T-helper 9 cell (primary cell): ENCODE results near the gene CEACAM18.
"Not testable (repeated sequence)": the region's sequence is repeated elsewhere in the genome, so short reads cannot be mapped to it uniquely, and the experiment has no call there.

Source experiments
- DNase-seq: peaks from one replicate; pipeline ENCODE4 v3.0.0-alpha.2; 2020

CEACAM18 gene

GRCh38 chr19:51462276-51462675, 16.1 kb upstream of the CEACAM18 start:
- DNase-seq = no peak

- no peak for DNase-seq
These were observed 15.7 kb upstream of the CEACAM18 start for GRCh38 chr19:51462681-51463080.

- not testable (repeated sequence) for DNase-seq
These were observed 14.3 kb upstream of the CEACAM18 start for GRCh38 chr19:51463976-51464581.

DNA sequence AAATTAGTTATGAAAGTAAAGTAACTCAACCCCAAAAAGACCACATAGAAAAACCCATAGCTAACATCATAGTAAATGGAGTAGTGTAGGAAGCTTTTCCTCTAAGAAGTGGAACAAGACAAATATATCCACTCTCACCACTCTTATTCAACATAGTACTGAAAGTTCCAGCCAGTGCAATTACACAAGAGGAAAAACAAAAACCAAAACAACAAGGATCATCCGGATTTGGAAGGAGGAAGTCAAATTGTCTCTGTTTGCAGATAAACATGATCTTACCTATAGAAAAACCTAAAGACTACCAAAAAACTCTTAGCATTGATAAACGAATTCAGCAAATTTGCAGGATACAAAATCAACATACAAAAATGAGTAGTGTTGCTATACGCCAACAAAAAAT, 11.6 kb upstream of the CEACAM18 start:
- DNase-seq = no peak

DNA sequence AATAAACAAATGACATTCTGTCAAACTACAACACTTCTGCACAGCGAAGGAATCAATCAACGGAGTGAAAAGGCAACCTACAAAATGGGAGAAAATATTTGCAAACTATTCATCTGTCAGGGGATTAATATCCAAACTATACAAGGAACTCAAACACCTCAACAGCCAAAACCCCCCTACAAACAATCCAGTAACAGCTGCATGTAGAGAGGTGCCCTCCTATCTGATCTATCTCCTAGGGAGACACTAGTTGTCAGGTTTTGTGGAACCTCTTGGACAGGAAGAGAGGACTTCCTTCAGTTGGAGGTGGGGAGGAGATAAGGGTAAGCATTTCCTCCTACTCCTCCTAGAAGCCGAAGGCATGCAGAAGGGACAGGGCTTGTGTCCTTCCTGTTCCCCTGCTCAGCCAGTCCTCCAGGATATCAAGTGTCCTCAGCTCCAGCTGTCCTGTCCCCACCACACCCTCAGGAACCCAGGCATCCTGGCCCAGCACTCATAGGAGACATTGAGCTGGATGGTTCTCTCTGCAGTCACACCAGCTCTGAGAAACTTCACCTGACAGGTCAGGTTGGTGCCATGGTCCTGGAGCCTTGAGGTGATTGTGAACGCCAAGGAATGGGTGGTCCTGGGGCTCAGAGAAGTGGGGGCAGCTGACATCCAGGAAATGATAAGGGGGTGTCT, 10.3 kb upstream of the CEACAM18 start:
- no peak for DNase-seq

DNA sequence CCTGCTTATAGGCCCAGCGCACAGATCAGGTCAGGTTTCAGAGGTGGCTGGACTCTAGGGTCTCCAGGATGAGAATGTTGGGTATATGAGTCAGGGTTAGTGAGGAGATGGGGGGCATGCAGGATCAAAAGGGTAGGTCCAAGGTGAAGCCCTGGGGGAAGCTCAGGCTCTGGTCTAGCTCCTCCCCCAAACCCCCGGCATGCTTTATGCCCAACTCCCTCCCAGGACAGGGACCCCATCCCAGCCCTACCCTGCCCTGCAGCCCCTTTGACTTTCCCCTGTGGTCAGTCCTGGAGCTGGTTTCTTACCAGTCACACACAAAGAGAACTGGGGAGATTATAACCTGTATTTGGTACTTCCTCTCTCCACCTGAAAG, 9.8 kb upstream of the CEACAM18 start:
- no peak for DNase-seq

GRCh38 chr19:51469162-51469561, 9.2 kb upstream of the CEACAM18 start:
- DNase-seq = no peak

DNA sequence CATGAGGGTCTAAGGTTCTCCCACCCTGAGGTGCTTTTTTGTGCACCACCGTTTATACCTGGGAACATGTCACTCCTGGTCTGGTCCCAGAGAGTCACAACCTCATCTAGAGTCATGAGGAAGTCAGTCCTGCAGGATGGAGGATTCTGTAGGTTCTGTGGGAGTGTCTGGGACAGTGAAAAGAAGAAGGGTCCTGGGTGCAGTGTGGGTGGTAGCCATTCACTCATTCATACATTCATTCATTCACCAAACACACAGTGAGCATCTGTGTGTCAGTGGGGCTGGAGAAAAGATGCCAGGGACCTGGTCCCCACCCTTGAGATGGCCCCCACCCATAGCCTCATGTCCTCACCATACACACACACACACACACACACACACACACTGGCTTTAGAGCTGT, 8.7 kb upstream of the CEACAM18 start:
- DNase-seq = no peak

- DNase-seq = no peak
These were observed 7.4 kb upstream of the CEACAM18 start for GRCh38 chr19:51470966-51471365.

GRCh38 chr19:51471527-51471926, 6.8 kb upstream of the CEACAM18 start:
- no peak for DNase-seq

GRCh38 chr19:51472607-51473006, 5.7 kb upstream of the CEACAM18 start:
- DNase-seq = no peak

DNA sequence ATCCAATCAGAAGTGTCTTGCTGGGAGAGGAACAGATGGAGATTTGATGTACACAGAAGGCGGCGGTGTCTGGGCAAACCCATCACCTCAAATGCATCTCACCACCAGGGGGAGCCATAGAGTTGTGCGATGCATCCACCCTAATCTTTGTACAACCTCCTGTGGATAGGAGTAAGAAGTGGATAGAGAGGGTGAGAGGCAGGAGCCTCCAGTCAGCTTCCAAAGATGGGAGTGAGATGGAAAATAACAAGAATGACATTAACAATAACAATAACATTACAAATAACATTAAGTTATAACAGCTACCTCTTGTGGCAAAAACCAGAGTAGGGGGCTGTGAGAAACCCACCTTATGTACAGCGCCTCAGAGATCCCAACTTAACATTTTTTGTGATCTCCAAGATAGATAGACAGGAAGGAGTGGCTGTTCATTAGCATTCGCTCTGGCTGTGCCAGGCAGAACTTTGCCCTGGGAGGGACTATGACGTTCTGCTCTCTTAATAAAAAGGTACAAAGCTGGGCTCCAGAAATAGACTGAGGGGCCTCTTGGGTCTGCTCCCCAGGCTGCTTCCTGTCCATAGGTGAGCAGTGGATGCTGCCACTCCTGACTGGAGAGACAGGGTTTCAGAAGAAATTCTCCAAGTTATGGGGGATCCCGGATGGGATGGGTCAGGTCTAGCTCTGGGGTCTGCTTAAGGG, 5.2 kb upstream of the CEACAM18 start:
- peak; percentile 82 for DNase-seq

- no peak for DNase-seq
These were observed 2.2 kb upstream of the CEACAM18 start for GRCh38 chr19:51476164-51476563.

GRCh38 chr19:51477344-51477743, 995 bp upstream of the CEACAM18 start:
- DNase-seq = no peak

DNA sequence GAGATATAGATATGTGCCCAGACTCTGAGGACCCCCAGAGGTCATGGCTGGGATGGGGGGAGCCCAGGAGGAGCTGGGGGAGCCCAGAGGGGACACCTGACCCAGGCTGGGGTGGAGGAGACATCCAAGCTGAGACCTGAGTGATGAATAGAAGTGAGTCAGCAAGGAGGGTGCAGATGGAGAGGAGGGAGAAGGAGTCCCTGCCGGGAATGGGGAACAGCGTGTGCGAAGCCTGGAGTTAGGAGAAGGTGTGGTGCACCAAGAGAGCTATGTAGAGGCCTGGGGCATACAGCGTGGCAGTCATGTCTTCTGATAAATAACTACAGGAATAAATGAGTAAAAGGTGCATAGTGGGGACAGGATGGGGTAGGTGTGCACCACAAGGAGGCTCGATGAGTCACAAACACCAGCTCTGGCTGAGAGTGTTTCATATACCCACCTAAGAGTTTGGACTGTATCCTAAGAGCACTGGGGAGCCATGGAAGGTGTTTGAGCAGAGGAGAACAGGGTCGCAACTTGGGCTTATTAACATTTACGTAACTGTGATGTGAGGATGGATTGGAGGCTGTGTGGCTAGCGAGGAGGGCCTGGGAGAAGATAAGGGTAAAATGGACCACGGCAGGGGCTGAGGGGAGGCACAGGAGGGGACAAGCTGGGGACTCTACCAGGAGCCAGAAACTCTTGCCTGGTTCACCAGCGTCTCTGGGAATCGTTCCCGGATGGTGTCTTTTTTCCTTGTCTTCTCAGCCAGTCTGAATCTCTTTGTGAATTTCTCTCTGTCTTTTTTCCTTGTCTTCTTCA, 1.4 kb downstream of the CEACAM18 start:
- no peak for DNase-seq

- no peak for DNase-seq
These were observed 2.3 kb downstream of the CEACAM18 start for GRCh38 chr19:51480590-51480989.

DNA sequence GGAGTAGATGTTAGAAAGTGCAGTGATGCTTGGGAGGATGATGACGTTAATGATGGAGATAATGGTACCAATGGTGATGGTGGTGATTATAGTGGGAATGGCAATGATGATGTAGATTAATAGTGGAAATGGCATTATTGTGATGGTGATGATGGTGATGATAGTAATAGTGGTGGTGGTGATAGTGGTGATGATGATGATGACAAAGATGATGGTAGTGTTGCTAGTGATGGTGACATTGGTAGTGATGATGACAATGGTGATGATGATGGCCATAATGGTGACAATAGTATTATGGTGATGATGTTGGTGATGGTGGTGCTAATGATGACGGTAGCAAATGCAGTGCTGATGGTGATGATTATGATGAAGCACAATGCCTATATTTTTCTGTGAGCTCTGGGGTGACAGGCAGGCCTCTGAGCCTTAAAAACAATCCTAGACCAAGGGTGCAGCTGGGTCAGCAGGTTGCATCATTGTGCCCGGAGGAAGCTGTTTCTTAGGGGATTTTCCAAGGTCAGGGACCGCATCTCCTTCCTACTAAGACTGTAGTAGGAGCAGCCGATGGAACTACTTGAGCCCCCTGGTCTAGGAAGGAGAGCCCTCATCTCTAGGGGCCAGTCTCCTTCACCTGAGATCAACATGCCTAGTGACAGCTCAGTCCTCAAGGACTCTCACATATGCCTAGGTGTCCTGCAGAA, 7.8 kb downstream of the CEACAM18 start:
- DNase-seq = no peak

- DNase-seq = no peak
These were observed 10.2 kb downstream of the CEACAM18 start for GRCh38 chr19:51488491-51488890.

- no peak for DNase-seq
These were observed 10.8 kb downstream of the CEACAM18 start for GRCh38 chr19:51489113-51489512.

GRCh38 chr19:51490676-51491075, 12.3 kb downstream of the CEACAM18 start:
- no peak for DNase-seq

- no peak for DNase-seq
These were observed 13.2 kb downstream of the CEACAM18 start for GRCh38 chr19:51491586-51491985.

DNA sequence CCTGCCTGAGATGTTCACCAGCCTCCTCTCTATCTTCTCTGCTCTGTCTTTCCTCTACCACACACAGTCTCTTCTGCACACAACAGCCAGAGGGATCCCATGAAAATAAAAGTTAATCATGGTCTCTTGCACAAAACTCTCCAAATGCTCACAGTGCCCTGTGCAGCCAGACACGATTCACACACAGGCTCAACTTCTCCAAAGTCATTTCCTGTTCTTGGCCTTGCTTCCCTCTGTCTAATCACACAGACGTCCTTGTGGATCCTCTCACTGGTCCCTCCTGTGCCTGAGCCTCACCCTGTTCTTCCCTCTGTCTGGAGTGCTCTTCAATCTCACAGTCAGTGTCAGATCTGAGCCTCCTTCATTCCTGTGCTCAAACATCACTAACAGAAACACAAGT, 15.4 kb downstream of the CEACAM18 start:
- no peak for DNase-seq

DNA sequence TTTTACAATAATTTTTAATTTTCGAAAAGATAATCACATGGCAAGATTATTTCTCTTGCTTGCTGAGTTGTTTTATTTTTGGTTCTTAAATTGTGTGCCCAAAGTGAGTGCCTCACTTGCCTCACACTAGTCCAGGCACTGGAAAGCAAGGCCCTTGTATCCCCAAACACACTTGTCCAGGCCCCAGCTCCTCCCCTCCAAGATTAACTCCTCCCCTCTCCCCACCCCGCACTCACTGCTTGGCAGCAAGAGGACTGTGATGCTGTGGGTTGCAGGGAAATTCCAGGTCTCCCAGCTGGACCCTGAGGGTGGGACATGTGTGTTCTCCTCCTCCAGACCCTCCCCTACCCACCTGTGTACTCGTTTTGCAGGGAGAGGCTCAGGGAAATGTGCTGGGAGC, 19.3 kb downstream of the CEACAM18 start:
- no peak for DNase-seq
